GM13976 (cell line): ENCODE measurements around the gene KCTD1.

ENCODE experiments used
- DNase-seq: peaks from one replicate; pipeline ENCODE4 v3.0.0; 2012; ENCODE audit warnings: low spot score
- CTCF ChIP-seq: IDR thresholded peaks from 2 replicates; pipeline ENCODE4 v1.5.1; 2012; ENCODE audit warnings: borderline replicate concordance, mild to moderate bottlenecking; ENCODE audit not compliant: insufficient read depth; ENCODE audit errors: extremely low read depth, missing control alignments, control extremely low read depth
- in situ Hi-C: fragments of 300-500 bp; cut with MboI; formaldehyde crosslinking; loops from one replicate; pipeline ENCODE4 v1.12.0; 2022; ENCODE audit warnings: low sequenced_read_pairs, mixed read lengths, inconsistent platforms; ENCODE audit not compliant: unreplicated experiment

The KCTD1 gene

GRCh38 chr18:26424428-26425147 lies 123.8 kb downstream of the KCTD1 start:
- no peak for TF ChIP-seq CTCF
- DNase-seq, result no peak
- in situ Hi-C loops, result loop anchor here (25.0 kb wide), 2 partner anchors 338 to 563 kb away; no protein-coding TSS in a partner anchor

- DNase-seq, result peak; percentile 52
- no peak for TF ChIP-seq CTCF
- in situ Hi-C loops, result loop anchor here (25.0 kb wide), 2 partner anchors 340 to 565 kb away; no protein-coding TSS in a partner anchor
Observed at GRCh38 chr18:26422472-26423162, 125.7 kb downstream of the KCTD1 start.

- no peak for TF ChIP-seq CTCF
- in situ Hi-C loops, result loop anchor here (25.0 kb wide), 2 partner anchors 340 to 565 kb away; no protein-coding TSS in a partner anchor
- DNase-seq, result no peak
Observed at GRCh38 chr18:26421931-26422330, 126.4 kb downstream of the KCTD1 start.

- TF ChIP-seq CTCF, result no peak
- no peak for DNase-seq
- in situ Hi-C loops, result loop anchor here (25.0 kb wide), 2 partner anchors 341 to 566 kb away; no protein-coding TSS in a partner anchor
Observed at GRCh38 chr18:26421503-26421902, 126.8 kb downstream of the KCTD1 start.

- in situ Hi-C loops, result loop anchor here (25.0 kb wide), 2 partner anchors 343 to 568 kb away; no protein-coding TSS in a partner anchor
- no peak for TF ChIP-seq CTCF
- DNase-seq, result no peak
Observed at GRCh38 chr18:26419746-26420145, 128.6 kb downstream of the KCTD1 start.

GRCh38 chr18:26418225-26418624 lies 130.1 kb downstream of the KCTD1 start:
- in situ Hi-C loops, result loop anchor here (25.0 kb wide), 2 partner anchors 344 to 569 kb away; no protein-coding TSS in a partner anchor
- TF ChIP-seq CTCF, result no peak
- DNase-seq, result no peak
